GM23338 (cell line): ENCODE data around the gene CIROP. TPM values are rescaled to one million over a fixed set of nuclear protein-coding genes. Genes with fewer than 3 reads are reported as not detected.

Source experiments
- ATAC-seq: fragments of 200-7000 bp; cut with Tn5 transposase; 3 replicates; pipeline ENCODE4 v1.9.1; 2020
- DNase-seq: peaks from one replicate; pipeline ENCODE4 v3.0.0-alpha.2; 2015; ENCODE audit warnings: low spot score
- H2AFZ ChIP-seq: fragments of 200-600 bp; sonication (generic); 2 replicates; pipeline ENCODE4 v1.8.0; 2016; ENCODE audit warnings: antibody characterized with exemption, mild to moderate bottlenecking, moderate library complexity
- H3F3A ChIP-seq: fragments of 200-600 bp; sonication (generic); replicated peaks from 2 replicates; pipeline ENCODE4 v1.8.0; 2017; ENCODE audit warnings: antibody characterized with exemption, mixed run types, low read depth
- H3K27ac ChIP-seq: fragments of 200-600 bp; sonication (generic); 2 replicates; pipeline ENCODE4 v1.6.1; 2016; ENCODE audit warnings: low read depth
- H3K27me3 ChIP-seq: fragments of 200-600 bp; sonication (generic); 2 replicates; pipeline ENCODE4 v1.8.0; 2016; ENCODE audit warnings: mild to moderate bottlenecking, mixed run types, moderate library complexity; ENCODE audit not compliant: insufficient read depth
- H3K36me3 ChIP-seq: fragments of 200-600 bp; sonication (generic); 2 replicates; pipeline ENCODE4 v1.8.0; 2016; ENCODE audit warnings: mild to moderate bottlenecking; ENCODE audit not compliant: insufficient read depth
- H3K4me1 ChIP-seq: fragments of 200-600 bp; sonication (generic); 2 replicates; pipeline ENCODE4 v1.8.0; 2016; ENCODE audit warnings: mild to moderate bottlenecking, moderate library complexity; ENCODE audit not compliant: insufficient read depth
- H3K4me2 ChIP-seq: fragments of 200-600 bp; sonication (generic); 2 replicates; pipeline ENCODE4 v1.7.1; 2017; ENCODE audit warnings: mixed run types
- H3K4me3 ChIP-seq: fragments of 200-600 bp; sonication (generic); 2 replicates; pipeline ENCODE4 v1.6.1; 2016; ENCODE audit warnings: mixed run types
- H3K79me2 ChIP-seq: fragments of 200-600 bp; sonication (generic); replicated peaks from 2 replicates; pipeline ENCODE4 v1.8.0; 2017; ENCODE audit warnings: mild to moderate bottlenecking; ENCODE audit not compliant: insufficient read depth
- H3K9me2 ChIP-seq: fragments of 200-600 bp; sonication (generic); 2 replicates; pipeline ENCODE4 v1.8.0; 2017; ENCODE audit not compliant: insufficient read depth
- H4K20me1 ChIP-seq: fragments of 200-600 bp; sonication (generic); replicated peaks from 2 replicates; pipeline ENCODE4 v1.8.0; 2017; ENCODE audit warnings: mild to moderate bottlenecking; ENCODE audit not compliant: insufficient read depth
- H3K27ac Mint-ChIP-seq: 2 replicates; pipeline ENCODE4 v1.8.0; 2020; ENCODE audit warnings: inconsistent platforms, mild to moderate bottlenecking, moderate library complexity, mixed read lengths
- H3K27me3 Mint-ChIP-seq: 3 replicates; pipeline ENCODE4 v1.8.0; 2022; ENCODE audit warnings: low read depth, mild to moderate bottlenecking, moderate library complexity, mixed read lengths, inconsistent platforms; ENCODE audit not compliant: insufficient read depth, poor library complexity
- H3K36me3 Mint-ChIP-seq: 3 replicates; pipeline ENCODE4 v1.8.0; 2021; ENCODE audit warnings: low read depth, mild to moderate bottlenecking, inconsistent platforms, moderate library complexity, mixed read lengths
- H3K4me1 Mint-ChIP-seq: 3 replicates; pipeline ENCODE4 v1.8.0; 2020; ENCODE audit warnings: mild to moderate bottlenecking, inconsistent platforms, mixed read lengths
- H3K4me3 Mint-ChIP-seq: 3 replicates; pipeline ENCODE4 v1.8.0; 2021; ENCODE audit warnings: moderate library complexity, mild to moderate bottlenecking, inconsistent platforms, mixed read lengths
- H3K9me3 Mint-ChIP-seq: 3 replicates; pipeline ENCODE4 v1.8.0; 2020; ENCODE audit warnings: moderate library complexity, mild to moderate bottlenecking, inconsistent platforms, mixed read lengths
- JUNB ChIP-seq: IDR thresholded peaks from one replicate; pipeline ENCODE4 v1.6.1; 2016; ENCODE audit warnings: antibody characterized with exemption; ENCODE audit not compliant: unreplicated experiment
- POLR2AphosphoS5 ChIP-seq: IDR thresholded peaks from 2 replicates; pipeline ENCODE4 v1.6.1; 2016; ENCODE audit warnings: antibody characterized with exemption, low read depth
- ZNF114 ChIP-seq: fragments of 250-450 bp; sonication (Bioruptor Pico); IDR thresholded peaks from 2 replicates; pipeline ENCODE4 v1.5.0; 2020; ENCODE audit warnings: mild to moderate bottlenecking, moderate library complexity
- ZNF331 ChIP-seq: fragments of 250-450 bp; sonication (Bioruptor Pico); IDR thresholded peaks from 2 replicates; pipeline ENCODE4 v1.5.0; 2020; ENCODE audit warnings: low read depth, mild to moderate bottlenecking, moderate library complexity
- ZNF462 ChIP-seq: fragments of 250-450 bp; sonication (Bioruptor Pico); IDR thresholded peaks from 2 replicates; pipeline ENCODE4 v1.5.0; 2020; ENCODE audit warnings: mild to moderate bottlenecking, moderate library complexity
- polyA plus RNA-seq: library from polyadenylated mRNA; unstranded; fragments of >200 nt; fragmentation: Nextera tagmentation; extraction: Ambion mirVana; gene quantifications from 2 replicates; pipeline ENCODE4 v1.2.1, GENCODE V29; 2016
- total RNA-seq: library from RNA; depleted of rRNA; stranded (reverse); fragments of >200 nt; shearing (Covaris generic); gene quantifications from 2 replicates; pipeline ENCODE4 v1.2.3, GENCODE V29; 2014
- TF ChIP-seq, protein P1 (sequence below): IDR thresholded peaks from one replicate; pipeline ENCODE4 v1.6.1; 2018; ENCODE audit warnings: antibody characterized with exemption; ENCODE audit not compliant: unreplicated experiment

The CIROP gene
- total and polyA plus RNA-seq, 2 experiments from 2014 or later, result not detected

DNA sequence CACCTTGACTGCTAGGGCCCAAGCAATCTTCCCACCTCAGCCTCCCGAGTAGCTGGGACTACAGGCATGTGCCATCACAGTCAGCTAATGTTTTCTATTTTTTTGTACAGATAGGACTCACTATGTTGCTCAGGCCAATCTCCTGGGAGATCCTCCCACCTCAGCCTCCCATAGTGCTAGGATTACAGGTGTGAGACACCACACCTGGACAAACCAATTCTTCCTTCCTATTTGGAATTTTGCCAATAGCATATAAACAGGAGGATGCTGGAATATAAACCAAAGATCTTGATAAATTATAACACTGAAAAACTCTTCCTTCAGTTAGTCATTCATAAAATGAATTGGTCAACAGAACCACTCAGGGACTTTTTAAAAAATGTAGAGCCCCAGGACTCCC lies 18.2 kb downstream of the CIROP start:
- peaks cover 2% of the 10 kb centered on the region for H3K27me3 Mint-ChIP-seq
- H3K4me1 Mint-ChIP-seq, result no peaks in the 10 kb centered on the region
- Histone ChIP-seq H3K27me3 (no peaks in the 10 kb centered on the region), H2AFZ (no peak overlapping the region), H3K79me2 (peaks cover 48% of the 10 kb centered on the region), H4K20me1 (peaks cover 42% of the 10 kb centered on the region), H3K9me2 (no peaks in the 10 kb centered on the region), H3K36me3 (peaks cover 68% of the 10 kb centered on the region), H3K4me3 (no peak overlapping the region), H3K4me1 (no peaks in the 10 kb centered on the region), H3K27ac (no peak overlapping the region), H3K4me2 (no peak overlapping the region), H3F3A (no peaks in the 10 kb centered on the region; the same call in 1 of the 2 replicates)
- H3K9me3 Mint-ChIP-seq, result no peaks in the 10 kb centered on the region
- peaks cover 85% of the 10 kb centered on the region for H3K36me3 Mint-ChIP-seq
- TF ChIP-seq, protein P1, sequence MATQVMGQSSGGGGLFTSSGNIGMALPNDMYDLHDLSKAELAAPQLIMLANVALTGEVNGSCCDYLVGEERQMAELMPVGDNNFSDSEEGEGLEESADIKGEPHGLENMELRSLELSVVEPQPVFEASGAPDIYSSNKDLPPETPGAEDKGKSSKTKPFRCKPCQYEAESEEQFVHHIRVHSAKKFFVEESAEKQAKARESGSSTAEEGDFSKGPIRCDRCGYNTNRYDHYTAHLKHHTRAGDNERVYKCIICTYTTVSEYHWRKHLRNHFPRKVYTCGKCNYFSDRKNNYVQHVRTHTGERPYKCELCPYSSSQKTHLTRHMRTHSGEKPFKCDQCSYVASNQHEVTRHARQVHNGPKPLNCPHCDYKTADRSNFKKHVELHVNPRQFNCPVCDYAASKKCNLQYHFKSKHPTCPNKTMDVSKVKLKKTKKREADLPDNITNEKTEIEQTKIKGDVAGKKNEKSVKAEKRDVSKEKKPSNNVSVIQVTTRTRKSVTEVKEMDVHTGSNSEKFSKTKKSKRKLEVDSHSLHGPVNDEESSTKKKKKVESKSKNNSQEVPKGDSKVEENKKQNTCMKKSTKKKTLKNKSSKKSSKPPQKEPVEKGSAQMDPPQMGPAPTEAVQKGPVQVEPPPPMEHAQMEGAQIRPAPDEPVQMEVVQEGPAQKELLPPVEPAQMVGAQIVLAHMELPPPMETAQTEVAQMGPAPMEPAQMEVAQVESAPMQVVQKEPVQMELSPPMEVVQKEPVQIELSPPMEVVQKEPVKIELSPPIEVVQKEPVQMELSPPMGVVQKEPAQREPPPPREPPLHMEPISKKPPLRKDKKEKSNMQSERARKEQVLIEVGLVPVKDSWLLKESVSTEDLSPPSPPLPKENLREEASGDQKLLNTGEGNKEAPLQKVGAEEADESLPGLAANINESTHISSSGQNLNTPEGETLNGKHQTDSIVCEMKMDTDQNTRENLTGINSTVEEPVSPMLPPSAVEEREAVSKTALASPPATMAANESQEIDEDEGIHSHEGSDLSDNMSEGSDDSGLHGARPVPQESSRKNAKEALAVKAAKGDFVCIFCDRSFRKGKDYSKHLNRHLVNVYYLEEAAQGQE, result no peak
- no peak overlapping the region for H3K4me3 Mint-ChIP-seq
- no peak for ATAC-seq
- DNase-seq, result no peak
- no peak overlapping the region for H3K27ac Mint-ChIP-seq

GRCh38 chr14:23085458-23085857 lies 19.3 kb downstream of the CIROP start:
- Histone ChIP-seq H3K4me1 (no peaks in the 10 kb centered on the region), H3K9me2 (no peaks in the 10 kb centered on the region), H3K79me2 (peaks cover 37% of the 10 kb centered on the region; the same call in 1 of the 2 replicates), H4K20me1 (peaks cover 48% of the 10 kb centered on the region), H3K27ac (no peak overlapping the region), H2AFZ (no peak overlapping the region), H3K4me2 (no peak overlapping the region), H3F3A (peaks cover 3% of the 10 kb centered on the region; the same call in 1 of the 2 replicates), H3K36me3 (peaks cover 76% of the 10 kb centered on the region), H3K4me3 (no peak overlapping the region), H3K27me3 (no peaks in the 10 kb centered on the region)
- Mint-ChIP-seq H3K4me1 (no peaks in the 10 kb centered on the region), H3K27ac (no peak overlapping the region), H3K4me3 (no peak overlapping the region), H3K27me3 (peaks cover 2% of the 10 kb centered on the region), H3K36me3 (peaks cover 89% of the 10 kb centered on the region), H3K9me3 (no peaks in the 10 kb centered on the region)
- TF ChIP-seq ZNF462 (CRISPR knock-in tag) (no peak), POLR2AphosphoS5 (no peak), ZNF114 (CRISPR knock-in tag) (no peak), JUNB (no peak), ZNF331 (CRISPR knock-in tag) (no peak)
- TF ChIP-seq, protein P1, result no peak
- DNase-seq, result no peak
- ATAC-seq, result no peak
